HepG2 (cell line): Measurements from ENCODE around the gene CKS2. TPM values are rescaled to one million over a fixed set of nuclear protein-coding genes. Genes with fewer than 3 reads are reported as not detected.
A peak's percentile ranks its signal among the peaks of the same experiment; 100 is the strongest.

Experiments
- CBX5 ChIP-seq: sonication (generic); formaldehyde crosslinking; IDR thresholded peaks from 2 replicates; pipeline ENCODE4 v1.4.0; 2020; ENCODE audit warnings: missing genetic modification reagents, borderline replicate concordance
- GATA4 ChIP-seq: sonication (generic); IDR thresholded peaks from 2 replicates; pipeline ENCODE4 v1.6.1; 2016; ENCODE audit warnings: antibody characterized with exemption, low read depth, borderline replicate concordance
- HMG20B ChIP-seq: conservative IDR thresholded peaks from 2 replicates; pipeline ENCODE4 v1.6.1; 2016; ENCODE audit warnings: missing genetic modification reagents, missing compliant biosample characterization
- HNRNPL ChIP-seq: fragments of 200-400 bp; formaldehyde crosslinking; IDR thresholded peaks from 2 replicates; pipeline ENCODE4 v1.6.1; 2017; ENCODE audit warnings: mild to moderate bottlenecking, low read depth, low read length
- MATR3 ChIP-seq: sonication (generic); formaldehyde crosslinking; IDR thresholded peaks from 2 replicates; pipeline ENCODE4 v1.4.0; 2020; ENCODE audit warnings: missing genetic modification reagents
- MEIS1 ChIP-seq: sonication (generic); formaldehyde crosslinking; IDR thresholded peaks from 2 replicates; pipeline ENCODE4 v1.9.0; 2021; ENCODE audit warnings: mild to moderate bottlenecking, missing genetic modification reagents, moderate library complexity, borderline replicate concordance
- MTA3 ChIP-seq: sonication (generic); formaldehyde crosslinking; IDR thresholded peaks from 2 replicates; pipeline ENCODE4 v1.4.0; 2020; ENCODE audit warnings: missing genetic modification reagents
- MTF1 ChIP-seq: sonication (generic); formaldehyde crosslinking; IDR thresholded peaks from 2 replicates; pipeline ENCODE4 v1.5.0; 2020; ENCODE audit warnings: missing genetic modification reagents
- NFE2L2 ChIP-seq: fragments of 150-350 bp; IDR thresholded peaks from 2 replicates; pipeline ENCODE4 v1.6.1; 2014; ENCODE audit warnings: low read length
- NR3C1 ChIP-seq: sonication (generic); formaldehyde crosslinking; IDR thresholded peaks from 2 replicates; pipeline ENCODE4 v1.4.0; 2020; ENCODE audit warnings: missing genetic modification reagents
- PAF1 ChIP-seq: IDR thresholded peaks from 2 replicates; pipeline ENCODE4 v1.6.1; 2016; ENCODE audit warnings: missing genetic modification reagents, missing compliant biosample characterization
- PHF20 ChIP-seq: sonication (generic); formaldehyde crosslinking; IDR thresholded peaks from 2 replicates; pipeline ENCODE4 v1.5.0; 2020; ENCODE audit warnings: mild to moderate bottlenecking, missing genetic modification reagents
- SOX5 ChIP-seq: IDR thresholded peaks from 2 replicates; pipeline ENCODE4 v1.6.1; 2016; ENCODE audit warnings: borderline replicate concordance
- THAP11 ChIP-seq: IDR thresholded peaks from 2 replicates; pipeline ENCODE4 v1.6.1; 2016; ENCODE audit warnings: missing biosample characterization, missing genetic modification reagents
- ZNF10 ChIP-seq: sonication (generic); formaldehyde crosslinking; IDR thresholded peaks from 2 replicates; pipeline ENCODE4 v1.4.0; 2020; ENCODE audit warnings: mild to moderate bottlenecking, low read depth, missing genetic modification reagents, borderline replicate concordance
- ZNF280B ChIP-seq: sonication (generic); formaldehyde crosslinking; IDR thresholded peaks from 2 replicates; pipeline ENCODE4 v1.5.0; 2020; ENCODE audit warnings: missing genetic modification reagents, mild to moderate bottlenecking, borderline replicate concordance
- ZNF33B ChIP-seq: sonication (generic); formaldehyde crosslinking; IDR thresholded peaks from 2 replicates; pipeline ENCODE4 v1.5.1; 2020; ENCODE audit warnings: mild to moderate bottlenecking, missing genetic modification reagents
- ZNF383 ChIP-seq: sonication (generic); formaldehyde crosslinking; IDR thresholded peaks from 2 replicates; pipeline ENCODE4 v1.4.0; 2020; ENCODE audit warnings: missing genetic modification reagents, mild to moderate bottlenecking, borderline replicate concordance
- ZNF577 ChIP-seq: sonication (generic); formaldehyde crosslinking; IDR thresholded peaks from 2 replicates; pipeline ENCODE4 v1.4.0; 2020; ENCODE audit warnings: mild to moderate bottlenecking, low read depth, missing genetic modification reagents, borderline replicate concordance
- ZNF709 ChIP-seq: sonication (generic); formaldehyde crosslinking; IDR thresholded peaks from 2 replicates; pipeline ENCODE4 v1.5.0; 2020; ENCODE audit warnings: mild to moderate bottlenecking, missing genetic modification reagents
- ZNF800 ChIP-seq: sonication (generic); formaldehyde crosslinking; IDR thresholded peaks from 2 replicates; pipeline ENCODE4 v1.4.0; 2020; ENCODE audit warnings: missing genetic modification reagents
- polyA plus RNA-seq, 8 experiments: library from polyadenylated mRNA; depleted of rRNA in 3 of 8; stranded (reverse) in 7 of 8; unstranded in 1 of 8; fragments of >200 nt; fragmentation: Illumina TruSeq in 4 of 8; extraction: Trizol in 4 of 8; gene quantifications; 2 replicates each; pipeline versions ENCODE4 v1.2.1 to v1.2.3, GENCODE V29; 2011 to 2016; ENCODE audit warnings: low read depth in 4 of 8, missing spikeins in 1 of 8, mixed read lengths in 1 of 8; ENCODE audit not compliant: insufficient read depth in 1 of 8
- total RNA-seq, 5 experiments: library from RNA; depleted of rRNA; stranded (reverse); fragments of >200 nt; fragmentation: Illumina TruSeq; extraction: Trizol; gene quantifications; 2 replicates each; pipeline ENCODE4 v1.2.3, GENCODE V29; 2016; ENCODE audit warnings: low read depth in 1 of 5
- TF ChIP-seq, protein P1 (sequence below): sonication (generic); formaldehyde crosslinking; IDR thresholded peaks from 2 replicates; pipeline ENCODE4 v1.5.1; 2020; ENCODE audit warnings: missing genetic modification reagents, mild to moderate bottlenecking, borderline replicate concordance
- TF ChIP-seq, protein P2 (sequence below): sonication (generic); formaldehyde crosslinking; IDR thresholded peaks from 2 replicates; pipeline ENCODE4 v1.5.0; 2020; ENCODE audit warnings: mild to moderate bottlenecking, missing genetic modification reagents, borderline replicate concordance
- TF ChIP-seq, protein P3 (sequence below): sonication (generic); formaldehyde crosslinking; IDR thresholded peaks from 2 replicates; pipeline ENCODE4 v1.4.0; 2020; ENCODE audit warnings: low read depth, mild to moderate bottlenecking, missing genetic modification reagents

CKS2 gene
- total and polyA plus RNA-seq, 2 of the 13 experiments (the other 11 are each of a cell fraction or from before 2014, with no cell fraction given) = 251 to 317 TPM

- TF ChIP-seq SOX5 (CRISPR knock-in tag) (peak; percentile 99), MATR3 (no peak), MTA3 (no peak), MEIS1 (CRISPR knock-in tag) (peak; percentile 99), ZNF280B (CRISPR knock-in tag) (no peak), NR3C1 (CRISPR knock-in tag) (no peak), ZNF709 (CRISPR knock-in tag) (no peak), ZNF33B (CRISPR knock-in tag) (no peak), PHF20 (CRISPR knock-in tag) (no peak), CBX5 (CRISPR knock-in tag) (peak; percentile 68; the same call in 1 of the 2 replicates), HNRNPL (no peak), ZNF383 (CRISPR knock-in tag) (no peak), NFE2L2 (no peak), ZNF10 (no peak), GATA4 (peak; percentile 91; the same call in 1 of the 2 replicates), ZNF800 (CRISPR knock-in tag) (no peak), HMG20B (CRISPR knock-in tag) (peak; percentile 75; the same call in 1 of the 2 replicates), PAF1 (CRISPR knock-in tag) (no peak), ZNF577 (no peak), MTF1 (CRISPR knock-in tag) (no peak), THAP11 (peak; percentile 60)
- TF ChIP-seq, protein P1, sequence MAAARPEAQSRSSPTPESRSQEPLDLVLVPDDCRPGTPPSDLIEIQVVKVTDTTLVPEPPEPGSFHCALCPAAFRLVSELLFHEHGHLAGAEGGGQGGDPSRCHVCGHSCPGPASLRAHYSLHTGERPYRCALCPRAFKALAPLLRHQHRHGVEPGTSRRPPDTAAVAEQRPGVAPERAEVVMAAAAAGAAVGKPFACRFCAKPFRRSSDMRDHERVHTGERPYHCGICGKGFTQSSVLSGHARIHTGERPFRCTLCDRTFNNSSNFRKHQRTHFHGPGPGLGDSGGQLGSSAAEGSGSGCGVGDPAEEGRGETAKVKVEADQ (CRISPR knock-in tag) = peak; percentile 99
- TF ChIP-seq, protein P2, sequence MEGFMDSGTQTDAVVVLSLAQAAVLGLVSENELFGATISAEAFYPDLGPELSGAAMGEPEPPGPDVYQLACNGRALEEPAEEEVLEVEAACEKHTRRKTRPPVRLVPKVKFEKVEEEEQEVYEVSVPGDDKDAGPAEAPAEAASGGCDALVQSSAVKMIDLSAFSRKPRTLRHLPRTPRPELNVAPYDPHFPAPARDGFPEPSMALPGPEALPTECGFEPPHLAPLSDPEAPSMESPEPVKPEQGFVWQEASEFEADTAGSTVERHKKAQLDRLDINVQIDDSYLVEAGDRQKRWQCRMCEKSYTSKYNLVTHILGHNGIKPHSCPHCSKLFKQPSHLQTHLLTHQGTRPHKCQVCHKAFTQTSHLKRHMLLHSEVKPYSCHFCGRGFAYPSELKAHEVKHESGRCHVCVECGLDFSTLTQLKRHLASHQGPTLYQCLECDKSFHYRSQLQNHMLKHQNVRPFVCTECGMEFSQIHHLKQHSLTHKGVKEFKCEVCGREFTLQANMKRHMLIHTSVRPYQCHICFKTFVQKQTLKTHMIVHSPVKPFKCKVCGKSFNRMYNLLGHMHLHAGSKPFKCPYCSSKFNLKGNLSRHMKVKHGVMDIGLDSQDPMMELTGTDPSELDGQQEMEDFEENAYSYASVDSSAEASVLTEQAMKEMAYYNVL = 0 out of 2 replicates have a peak, but pooled peaks have one; percentile 42
- TF ChIP-seq, protein P3, sequence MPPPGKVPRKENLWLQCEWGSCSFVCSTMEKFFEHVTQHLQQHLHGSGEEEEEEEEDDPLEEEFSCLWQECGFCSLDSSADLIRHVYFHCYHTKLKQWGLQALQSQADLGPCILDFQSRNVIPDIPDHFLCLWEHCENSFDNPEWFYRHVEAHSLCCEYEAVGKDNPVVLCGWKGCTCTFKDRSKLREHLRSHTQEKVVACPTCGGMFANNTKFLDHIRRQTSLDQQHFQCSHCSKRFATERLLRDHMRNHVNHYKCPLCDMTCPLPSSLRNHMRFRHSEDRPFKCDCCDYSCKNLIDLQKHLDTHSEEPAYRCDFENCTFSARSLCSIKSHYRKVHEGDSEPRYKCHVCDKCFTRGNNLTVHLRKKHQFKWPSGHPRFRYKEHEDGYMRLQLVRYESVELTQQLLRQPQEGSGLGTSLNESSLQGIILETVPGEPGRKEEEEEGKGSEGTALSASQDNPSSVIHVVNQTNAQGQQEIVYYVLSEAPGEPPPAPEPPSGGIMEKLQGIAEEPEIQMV = no peak
These were observed 40.1 kb downstream of the CKS2 start (continued) for GRCh38 chr9:89350988-89351557.
